K562 (cell line): ENCODE data around the gene UBALD2. TPM values are rescaled to one million over a fixed set of nuclear protein-coding genes. Genes with fewer than 3 reads are reported as not detected.
A peak's percentile ranks its signal among the peaks of the same experiment; 100 is the strongest.

Experiments
- ATAC-seq: fragments of 200-7000 bp; cut with Tn5 transposase; 3 replicates; pipeline ENCODE4 v1.9.1; 2020; ENCODE audit warnings: moderate library complexity
- BruUV-seq: library from RNA; stranded (reverse); fragments of 400-500 nt; replicated peaks from 2 replicates; lab custom pipeline; 2021; lab: Mats Ljungman, UMichigan
- CTCF ChIA-PET: fragments of 300-600 bp; formaldehyde crosslinking; extraction: SDS; loops from one replicate; lab custom pipeline; 2021; ENCODE audit warnings: low intra/inter-chr PET ratio; lab: Yijun Ruan, JAX
- POLR2A ChIA-PET: fragments of 300-600, 350-650 bp; sonication (Branson Sonifier 250); formaldehyde crosslinking; extraction: SDS; loops from one replicate; lab custom pipeline; 2021; ENCODE audit warnings: antibody characterized with exemption, inconsistent platforms; lab: Yijun Ruan, JAX
- DNase-seq, 4 experiments: peaks; one replicate each; pipeline versions ENCODE4 v3.0.0 to v3.0.0-alpha.2; 2011 to 2018; ENCODE audit warnings: low spot score in 3 of 4, mixed read lengths in 3 of 4; ENCODE audit errors: extremely low read depth in 1 of 4
- FAIRE-seq: peaks from 2 replicates; lab custom pipeline; 2011; peaks lifted over from hg19 to GRCh38; lab: Jason Lieb, UNC
- H2AFZ ChIP-seq: 2 replicates; pipeline ENCODE4 v1.6.0; 2011; ENCODE audit warnings: low read depth, low read length, control low read depth, inconsistent platforms
- H3K27ac ChIP-seq: fragments of 200-600 bp; 3 replicates; pipeline ENCODE4 v1.8.0; 2011; ENCODE audit warnings: low read depth, mild to moderate bottlenecking, control low read depth, inconsistent platforms, low read length, moderate library complexity, mixed read lengths; ENCODE audit errors: extremely low read depth
- H3K27me3 ChIP-seq, 2 experiments: fragments of 300-600 bp in 1 of 2; 2 replicates in 1 of 2; 3 replicates in 1 of 2; pipeline versions ENCODE4 v1.6.0 to v1.8.0; 2011; ENCODE audit warnings: inconsistent platforms in 2 of 2, low read length in 2 of 2, mild to moderate bottlenecking in 1 of 2, mixed read lengths in 1 of 2, moderate library complexity in 1 of 2; ENCODE audit not compliant: control insufficient read depth in 2 of 2, insufficient read depth in 2 of 2
- H3K36me3 ChIP-seq: fragments of 300-600 bp; 3 replicates; pipeline ENCODE4 v1.8.0; 2011; ENCODE audit warnings: mild to moderate bottlenecking, low read length, inconsistent platforms; ENCODE audit not compliant: control insufficient read depth, insufficient read depth
- H3K4me1 ChIP-seq, 2 experiments: fragments of 200-600 bp in 1 of 2; replicated peaks in 1 of 2; 2 replicates in 1 of 2; 3 replicates in 1 of 2; pipeline versions ENCODE4 v1.5.1 to v1.8.0; 2011; ENCODE audit warnings: inconsistent platforms in 2 of 2, low read length in 2 of 2, mild to moderate bottlenecking in 1 of 2, mixed read lengths in 1 of 2, moderate library complexity in 1 of 2; ENCODE audit not compliant: control insufficient read depth in 2 of 2, insufficient read depth in 2 of 2
- H3K4me2 ChIP-seq: 2 replicates; pipeline ENCODE4 v1.6.1; 2011; ENCODE audit warnings: low read length, control low read depth, inconsistent platforms, mixed read lengths; ENCODE audit not compliant: insufficient read depth
- H3K4me3 ChIP-seq: fragments of 200-600 bp; sonication (generic), shearing (Covaris generic); 2 replicates; pipeline ENCODE4 v1.5.1; 2016; ENCODE audit warnings: control low read depth, inconsistent platforms
- H3K79me2 ChIP-seq: fragments of 200-600 bp; 3 replicates; pipeline ENCODE4 v1.8.0; 2011; ENCODE audit warnings: low read length, inconsistent platforms; ENCODE audit not compliant: control insufficient read depth, insufficient read depth
- H3K9ac ChIP-seq, 2 experiments: 2 replicates each; pipeline versions ENCODE4 v1.6.0 to v1.6.1; 2011; ENCODE audit warnings: low read depth in 2 of 2, low read length in 2 of 2, control low read depth in 1 of 2, inconsistent platforms in 1 of 2, mild to moderate bottlenecking in 1 of 2, mixed read lengths in 1 of 2; ENCODE audit not compliant: insufficient read depth in 1 of 2
- H3K9me1 ChIP-seq: one replicate; pipeline ENCODE4 v1.6.0; 2011; ENCODE audit warnings: inconsistent platforms, mild to moderate bottlenecking, low read length, moderate library complexity; ENCODE audit not compliant: control insufficient read depth, insufficient read depth
- H3K9me3 ChIP-seq: replicated peaks from 2 replicates; pipeline ENCODE4 v1.5.1; 2011; ENCODE audit warnings: low read depth, low read length, inconsistent platforms; ENCODE audit not compliant: control insufficient read depth, insufficient read depth
- H4K20me1 ChIP-seq: replicated peaks from 2 replicates; pipeline ENCODE4 v1.6.1; 2011; ENCODE audit warnings: low read length, inconsistent platforms, mixed read lengths; ENCODE audit not compliant: control insufficient read depth, insufficient read depth
- CEBPB ChIP-seq: fragments of 450-650 bp; IDR thresholded peaks from 2 replicates; pipeline ENCODE4 v1.6.1; 2016; ENCODE audit warnings: missing genetic modification characterization, missing compliant biosample characterization
- ESRRA ChIP-seq: fragments of 450-650 bp; IDR thresholded peaks from 2 replicates; pipeline ENCODE4 v1.6.1; 2014; ENCODE audit warnings: low read depth, mild to moderate bottlenecking, moderate library complexity, borderline replicate concordance
- PCBP2 ChIP-seq: fragments of 200-400 bp; formaldehyde crosslinking; IDR thresholded peaks from 2 replicates; pipeline ENCODE4 v1.6.1; 2018; ENCODE audit warnings: low read length, low read depth, mild to moderate bottlenecking, moderate library complexity; ENCODE audit not compliant: poor library complexity, severe bottlenecking
- POLR2G ChIP-seq: fragments of 200-400 bp; formaldehyde crosslinking; IDR thresholded peaks from 2 replicates; pipeline ENCODE4 v1.6.1; 2017; ENCODE audit warnings: low read depth, mild to moderate bottlenecking, antibody characterized with exemption, low read length, moderate library complexity
- RFX1 ChIP-seq: fragments of 450-650 bp; IDR thresholded peaks from 2 replicates; pipeline ENCODE4 v1.6.1; 2016; ENCODE audit warnings: mild to moderate bottlenecking, moderate library complexity
- SMAD3 ChIP-seq: fragments of 450-650 bp; formaldehyde crosslinking; conservative IDR thresholded peaks from 2 replicates; pipeline ENCODE4 v1.4.0; 2020; ENCODE audit warnings: mild to moderate bottlenecking
- TEAD4 ChIP-seq, 2 experiments: sonication (generic) in 1 of 2; formaldehyde crosslinking in 1 of 2; IDR thresholded peaks; 2 replicates each; pipeline versions ENCODE4 v1.6.1 to v1.8.0; 2012 to 2022; ENCODE audit warnings: borderline replicate concordance in 1 of 2, inconsistent platforms in 1 of 2, low read length in 1 of 2, mild to moderate bottlenecking in 1 of 2, missing genetic modification reagents in 1 of 2
- TSC22D4 ChIP-seq: fragments of 450-650 bp; IDR thresholded peaks from 2 replicates; pipeline ENCODE4 v1.6.1; 2016; ENCODE audit warnings: missing genetic modification characterization, missing biosample characterization, control low read depth
- ZNF609 ChIP-seq: sonication (generic); formaldehyde crosslinking; IDR thresholded peaks from 2 replicates; pipeline ENCODE4 v1.8.1; 2023; ENCODE audit warnings: missing genetic modification reagents, mild to moderate bottlenecking, borderline replicate concordance
- ZNF764 ChIP-seq: fragments of 250-450 bp; sonication (Bioruptor Pico); IDR thresholded peaks from 2 replicates; pipeline ENCODE4 v1.4.0; 2020; ENCODE audit warnings: low read depth, mild to moderate bottlenecking, moderate library complexity
- WGBS: fragments of 100-300 bp; shearing (Covaris generic); methylation state at CpG from one replicate; pipeline ENCODE4 v1.1.6; 2016; ENCODE audit warnings: low coverage, mixed read lengths; ENCODE audit not compliant: insufficient coverage; ENCODE audit errors: missing lambda C conversion rate; 5-methylcytosine and 5-hydroxymethylcytosine counted together
- in situ Hi-C: fragments of 300-500 bp; cut with MboI; formaldehyde crosslinking; loops from 4 replicates; pipeline ENCODE4 v1.15.0; 2018; ENCODE audit warnings: inconsistent platforms, mixed read lengths
- intact Hi-C: fragments of 100-400 bp; cut with micrococcal nuclease; formaldehyde crosslinking; loops from 2 replicates; pipeline ENCODE4 v1.14.2; 2022
- polyA plus RNA-seq, 8 experiments: library from polyadenylated mRNA; depleted of rRNA in 4 of 8; stranded (reverse) in 5 of 8; unstranded in 3 of 8; fragments of >200 nt; fragmentation: Nextera tagmentation in 2 of 8; fragmentation: Illumina TruSeq in 1 of 8; extraction: Ambion mirVana in 2 of 8; extraction: Trizol in 1 of 8; gene quantifications; 2 replicates each; pipeline versions ENCODE4 v1.2.1 to v1.2.3, GENCODE V29; 2011 to 2014; ENCODE audit warnings: inconsistent platforms in 1 of 8, missing spikeins in 1 of 8
- total RNA-seq, 7 experiments: library from RNA; depleted of rRNA in 6 of 7; stranded (reverse); fragments of >200 nt in 6 of 7; fragmentation: Illumina TruSeq in 2 of 7; extraction: Trizol in 2 of 7; gene quantifications; 2 replicates each; pipeline versions ENCODE4 v1.2.1 to v1.2.3, GENCODE V29; 2011 to 2021; ENCODE audit warnings: low replicate concordance in 1 of 7

UBALD2 gene
- total and polyA plus RNA-seq, 9 of the 15 experiments (the other 6 are each of a cell fraction or from before 2014, with no cell fraction given), result 2.3 to 94.1 (median 25.3) TPM

GRCh38 chr17:76307299-76307965, 42.3 kb downstream of the UBALD2 start:
- FAIRE-seq, result no peak
- in situ Hi-C loops, result no loop called here
- intact Hi-C loops, result no loop called here

GRCh38 chr17:76307966-76308338, 42.8 kb downstream of the UBALD2 start, which contains the start of gene QRICH2:
Gene QRICH2, minus strand, starts transcription at chr17:76308276. Its CDS starts 278 bp downstream, at chr17:76307998.
- BruUV-seq, result no TSS peak
- Histone ChIP-seq H3K4me3 (no peak within 1 kb of the TSS), H3K27ac (no peak within 1 kb of the TSS), H3K4me1 (peaks cover 0 to 4% of the 10 kb centered on the region in 2 experiments; a peak in 2 of 5 replicates), H3K36me3 (peaks cover 21% of the 10 kb centered on the region), H4K20me1 (no peaks in the 10 kb centered on the region), H3K9me1 (no peaks in the 10 kb centered on the region), H3K9me3 (no peaks in the 10 kb centered on the region), H3K4me2 (no peak within 1 kb of the TSS), H3K9ac (no peak within 1 kb of the TSS), H3K27me3 (no peaks in the 10 kb centered on the region), H3K79me2 (no peaks in the 10 kb centered on the region), H2AFZ (no peak within 1 kb of the TSS)
- intact Hi-C loops (no loop called here), in situ Hi-C loops (no loop called here)
- DNase-seq, result no peak
- 98% methylated on average over 13 of the region's 44 CpGs for WGBS
- no peak for FAIRE-seq
- ATAC-seq, result no peak
- ChIA-PET POLR2A (interaction anchor here (0.8 to 1.0 kb wide), 2 partner anchors 13 to 77 kb away, joined by 3 to 4 read pairs; no protein-coding TSS in a partner anchor), CTCF (no interaction called here)
- TF ChIP-seq RFX1 (no peak), PCBP2 (no peak), CEBPB (tag) (no peak), TSC22D4 (tag) (no peak), ZNF764 (CRISPR knock-in tag) (no peak), ESRRA (no peak), ZNF609 (CRISPR knock-in tag) (no peak), SMAD3 (CRISPR knock-in tag) (no peak), POLR2G (peak; percentile 48; the same call in 1 of the 2 replicates)

More at GRCh38 chr17:76307299-76307965, 42.3 kb downstream of the UBALD2 start:
- Histone ChIP-seq H2AFZ (no peak overlapping the region), H4K20me1 (no peaks in the 10 kb centered on the region), H3K4me3 (no peak overlapping the region), H3K27me3 (no peaks in the 10 kb centered on the region), H3K4me1 (peaks cover 0 to 4% of the 10 kb centered on the region in 2 experiments; a peak in 3 of 5 replicates), H3K4me2 (no peak overlapping the region), H3K9me1 (no peaks in the 10 kb centered on the region), H3K9me3 (no peaks in the 10 kb centered on the region), H3K79me2 (no peaks in the 10 kb centered on the region), H3K36me3 (peaks cover 16% of the 10 kb centered on the region; the same call in 2 of the 3 replicates), H3K9ac (no peak overlapping the region), H3K27ac (no peak overlapping the region)
- WGBS, result 95% methylated on average over 43 of the region's 58 CpGs
- CTCF ChIA-PET, result no interaction called here
- TF ChIP-seq POLR2G (peak; percentile 68), TEAD4 (IDR thresholded peaks at IDR 0.05; ENCODE audit: low read length) (no peak), TEAD4 (CRISPR knock-in tag; IDR thresholded peaks at IDR 0.05; ENCODE audit: borderline replicate concordance) (no peak)
- ATAC-seq (no peak), DNase-seq (no peak)
- BruUV-seq, result no TSS peak
- POLR2A ChIA-PET, result interaction anchor here (0.8 to 1.0 kb wide), 2 partner anchors 13 to 78 kb away, joined by 3 to 4 read pairs; no protein-coding TSS in a partner anchor
